NCI-H510A treated with DMSO at 0.1 percent for 48 hours (cell line): ENCODE measurements around the gene FBXO28.
"Not testable (repeated sequence)": the region's sequence is repeated elsewhere in the genome, so short reads cannot be mapped to it uniquely, and the experiment has no call there.

Source experiments
- DNase-seq: peaks from one replicate; lab custom pipeline; 2025; lab: John Stamatoyannopoulos, UW

FBXO28 gene

DNA sequence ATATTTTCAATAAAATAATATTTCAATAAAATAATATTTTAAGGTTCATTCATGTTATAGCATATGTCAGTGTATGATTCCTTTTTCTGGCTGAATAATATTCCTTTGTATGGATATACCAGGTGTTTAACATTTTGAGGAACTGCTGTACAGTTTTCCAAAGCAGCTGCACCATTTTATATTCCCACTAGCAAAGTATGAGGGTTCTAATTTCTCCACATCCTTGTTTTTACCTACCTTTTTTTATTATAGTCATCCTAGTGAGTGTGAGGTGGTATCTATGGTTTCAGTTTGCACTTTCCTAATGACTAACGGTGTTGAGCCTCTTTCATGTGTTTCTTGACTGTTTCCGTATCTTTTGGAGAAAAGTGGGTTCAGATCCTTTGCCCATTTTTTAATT, 74.4 kb downstream of the FBXO28 start:
- DNase-seq, result no peak

- DNase-seq, result no peak
Measured at GRCh38 chr1:224189561-224189960, 75.7 kb downstream of the FBXO28 start.

DNA sequence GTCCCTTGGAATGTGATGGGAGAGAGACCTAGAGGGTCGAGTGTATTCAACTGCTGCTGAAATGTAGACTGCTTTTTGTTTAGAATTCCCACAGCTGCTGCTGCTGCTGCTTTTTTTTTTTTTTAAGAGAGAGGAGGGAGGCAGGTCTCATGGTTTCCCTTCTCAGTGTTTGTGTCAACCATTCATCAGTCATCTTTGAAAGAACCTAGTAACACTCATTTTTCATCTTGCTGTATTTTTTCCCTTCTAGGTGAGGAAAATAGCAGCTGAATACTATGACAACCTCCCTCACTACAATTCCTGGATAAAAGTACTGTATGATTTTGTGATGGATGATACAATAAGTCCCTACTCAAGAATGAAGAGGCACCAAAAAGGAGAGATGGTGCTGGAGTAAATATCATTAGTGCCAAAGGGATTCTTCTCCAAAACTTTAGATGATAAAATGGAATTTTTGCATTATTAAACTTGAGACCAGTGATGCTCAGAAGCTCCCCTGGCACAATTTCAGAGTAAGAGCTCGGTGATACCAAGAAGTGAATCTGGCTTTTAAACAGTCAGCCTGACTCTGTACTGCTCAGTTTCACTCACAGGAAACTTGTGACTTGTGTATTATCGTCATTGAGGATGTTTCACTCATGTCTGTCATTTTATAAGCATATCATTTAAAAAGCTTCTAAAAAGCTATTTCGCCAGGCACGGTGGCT, 78.3 kb downstream of the FBXO28 start:
- DNase-seq, result no peak

- no peak for DNase-seq
Measured at GRCh38 chr1:224193319-224193966, 79.5 kb downstream of the FBXO28 start.

- DNase-seq, result no peak
Measured at GRCh38 chr1:224196813-224197600, 83.1 kb downstream of the FBXO28 start.

DNA sequence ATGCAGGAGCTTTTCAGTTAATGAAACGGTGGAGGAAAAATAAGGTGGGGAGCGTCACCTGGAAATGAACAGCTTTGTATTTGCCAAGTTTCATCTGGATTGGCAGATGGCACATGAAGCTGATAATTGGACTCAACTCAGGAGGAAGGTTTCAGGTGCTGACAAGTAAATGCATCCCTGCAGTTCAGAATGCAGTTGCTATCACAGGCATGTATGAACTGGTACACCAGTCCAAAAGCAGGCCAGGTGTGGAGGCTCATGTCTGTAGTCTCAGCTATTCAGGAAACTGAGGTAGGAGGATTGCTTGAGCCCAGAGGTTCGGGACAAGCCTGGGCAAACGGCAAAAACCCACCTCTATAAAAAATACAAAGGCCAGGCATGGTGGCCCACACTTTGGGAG, 84.7 kb downstream of the FBXO28 start:
- DNase-seq, result no peak

- no peak for DNase-seq
Measured at GRCh38 chr1:224199679-224200078, 85.8 kb downstream of the FBXO28 start.

DNA sequence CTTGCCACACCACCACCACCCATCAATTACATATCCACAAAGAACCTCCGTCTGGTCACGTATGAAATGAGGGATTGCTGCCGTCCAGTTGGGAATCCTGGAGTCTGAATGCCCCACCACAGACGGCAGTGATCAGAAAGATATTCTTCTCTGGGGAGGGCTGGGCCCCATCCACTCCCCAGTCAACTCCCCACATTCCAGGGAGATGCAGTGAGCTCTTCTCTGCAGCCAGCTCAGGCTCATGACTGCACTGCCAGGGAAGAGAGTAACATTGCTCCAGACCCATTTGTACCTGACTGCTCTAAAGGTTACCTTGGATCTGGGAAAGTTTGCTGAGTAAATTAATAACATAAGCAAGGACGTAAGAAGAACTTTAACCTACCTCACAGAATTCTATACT, 87.5 kb downstream of the FBXO28 start:
- DNase-seq, result no peak

DNA sequence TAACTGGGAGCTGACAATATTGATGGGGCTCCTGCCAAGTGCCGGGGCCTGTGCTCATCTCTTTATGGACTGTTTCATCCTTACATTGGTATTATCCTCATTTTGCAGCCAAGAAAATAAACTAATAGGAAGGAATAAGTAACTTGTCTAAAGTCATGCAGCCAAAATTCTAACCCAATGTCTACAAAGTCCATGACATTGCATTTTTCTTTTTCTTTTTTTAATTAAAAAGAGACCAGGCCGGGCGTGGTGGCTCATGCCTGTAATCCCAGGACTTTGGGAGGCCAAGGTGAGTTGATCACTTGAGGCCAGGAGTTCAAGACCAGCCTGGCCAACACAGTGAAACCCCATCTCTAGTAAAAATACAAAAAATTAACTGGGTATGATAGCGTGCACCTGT, 87.9 kb downstream of the FBXO28 start:
- no peak for DNase-seq

GRCh38 chr1:224203243-224204016, 89.5 kb downstream of the FBXO28 start:
- no peak for DNase-seq

DNA sequence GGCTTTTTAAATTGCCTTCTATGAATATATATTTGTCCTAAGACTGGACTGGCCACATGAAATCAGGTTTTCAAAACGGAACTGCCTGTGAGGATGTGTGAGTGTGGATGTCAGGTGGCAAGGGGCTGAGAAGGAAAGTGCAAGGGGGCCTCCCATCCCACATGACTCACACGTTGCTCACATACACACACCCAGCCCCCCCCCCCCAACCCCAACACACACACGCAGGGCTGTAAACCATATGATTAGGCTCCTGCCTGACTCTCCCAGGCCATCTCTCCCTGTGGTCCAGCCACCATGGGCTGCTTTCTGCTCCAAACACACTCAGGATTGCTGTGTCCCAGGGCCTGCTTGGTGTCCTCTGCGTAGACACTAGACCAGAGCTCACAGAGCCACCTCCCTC, 91.5 kb downstream of the FBXO28 start:
- DNase-seq, result no peak

DNA sequence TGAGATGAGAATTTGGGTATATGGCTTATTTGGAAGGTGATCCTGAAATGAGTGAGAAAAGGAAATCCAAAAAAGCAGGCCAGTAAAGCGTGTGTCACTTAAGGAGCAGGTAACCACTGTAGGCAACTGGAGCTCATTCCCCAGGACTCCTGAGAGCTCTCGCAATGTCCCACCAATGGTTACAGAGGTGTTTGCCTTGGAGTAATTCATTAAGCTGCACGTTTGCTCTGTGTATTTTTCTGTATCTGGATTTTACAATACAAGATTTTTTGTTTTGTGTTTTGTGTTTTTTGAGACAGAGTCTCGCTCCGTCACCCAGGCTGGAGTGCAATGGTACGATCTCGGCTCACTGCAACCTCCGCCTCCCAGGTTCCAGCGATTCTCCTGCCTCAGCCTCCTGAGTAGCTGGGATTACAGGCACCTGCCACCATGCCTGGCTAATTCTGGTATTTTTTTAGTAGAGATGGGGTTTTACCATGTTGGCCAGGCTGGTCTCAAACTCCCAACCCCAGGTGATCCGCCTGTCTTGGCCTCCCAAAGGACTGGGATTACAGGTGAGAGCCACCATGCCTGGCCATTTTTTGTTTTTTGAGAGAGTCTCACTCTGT, 92.1 kb downstream of the FBXO28 start:
- not testable (repeated sequence) for DNase-seq

GRCh38 chr1:224211206-224211962, 97.5 kb downstream of the FBXO28 start:
- DNase-seq, result peak; percentile 77
